ENCODE results near the gene UBR3.
"Not testable (repeated sequence)": the region's sequence is repeated elsewhere in the genome, so short reads cannot be mapped to it uniquely, and the experiment has no call there.

Gene UBR3

GRCh38 chr2:169946092-169946491 is 118.8 kb downstream of the UBR3 start:
- no peak for DNase-seq (ENCODE audit: low spot score)

- no peak for DNase-seq (ENCODE audit: low spot score)
Observed at GRCh38 chr2:169946546-169946945, 119.3 kb downstream of the UBR3 start.

GRCh38 chr2:169955940-169956339 is 128.7 kb downstream of the UBR3 start:
- no peak for DNase-seq (ENCODE audit: low spot score)

GRCh38 chr2:169957219-169957618 is 130.0 kb downstream of the UBR3 start:
- not testable (repeated sequence) for DNase-seq (ENCODE audit: low spot score)

GRCh38 chr2:169961911-169962310 is 134.7 kb downstream of the UBR3 start:
- DNase-seq (ENCODE audit: low spot score), result no peak

- no peak for DNase-seq (ENCODE audit: low spot score)
Observed at GRCh38 chr2:169963786-169964185, 136.5 kb downstream of the UBR3 start.

- no peak for DNase-seq (ENCODE audit: low spot score)
Observed at GRCh38 chr2:169964740-169965139, 137.5 kb downstream of the UBR3 start.

GRCh38 chr2:169965495-169965894 is 138.2 kb downstream of the UBR3 start:
- no peak for DNase-seq (ENCODE audit: low spot score)

GRCh38 chr2:169966454-169966853 is 139.2 kb downstream of the UBR3 start:
- DNase-seq (ENCODE audit: low spot score), result no peak

- DNase-seq (ENCODE audit: low spot score), result no peak
Observed at GRCh38 chr2:169968743-169969142, 141.5 kb downstream of the UBR3 start.

- no peak for DNase-seq (ENCODE audit: low spot score)
Observed at GRCh38 chr2:169975221-169975620, 148.0 kb downstream of the UBR3 start.

GRCh38 chr2:169976335-169976851 is 149.1 kb downstream of the UBR3 start:
- no peak for DNase-seq (ENCODE audit: low spot score)

GRCh38 chr2:169977530-169977929 is 150.3 kb downstream of the UBR3 start:
- DNase-seq (ENCODE audit: low spot score), result no peak

- DNase-seq (ENCODE audit: low spot score), result no peak
Observed at GRCh38 chr2:169978402-169979017, 151.3 kb downstream of the UBR3 start.

GRCh38 chr2:169979025-169979424 is 151.8 kb downstream of the UBR3 start:
- DNase-seq (ENCODE audit: low spot score), result no peak

GRCh38 chr2:169980001-169980400 is 152.7 kb downstream of the UBR3 start:
- DNase-seq (ENCODE audit: low spot score), result no peak

- DNase-seq (ENCODE audit: low spot score), result no peak
Observed at GRCh38 chr2:169980643-169981042, 153.4 kb downstream of the UBR3 start.

GRCh38 chr2:169982929-169983328 is 155.7 kb downstream of the UBR3 start:
- DNase-seq (ENCODE audit: low spot score), result no peak

GRCh38 chr2:169983506-169983905 is 156.3 kb downstream of the UBR3 start:
- no peak for DNase-seq (ENCODE audit: low spot score)

- DNase-seq (ENCODE audit: low spot score), result no peak
Observed at GRCh38 chr2:169984145-169984544, 156.9 kb downstream of the UBR3 start.

GRCh38 chr2:169994752-169995151 is 167.5 kb downstream of the UBR3 start:
- no peak for DNase-seq (ENCODE audit: low spot score)

- no peak for DNase-seq (ENCODE audit: low spot score)
Observed at GRCh38 chr2:169997140-169997887, 170.1 kb downstream of the UBR3 start.

- DNase-seq (ENCODE audit: low spot score), result no peak
Observed at GRCh38 chr2:169999054-169999453, 171.8 kb downstream of the UBR3 start.

- no peak for DNase-seq (ENCODE audit: low spot score)
Observed at GRCh38 chr2:170002096-170002495, 174.8 kb downstream of the UBR3 start.
